CD4-positive, alpha-beta T cell treated with Interferon gamma for 1 hour (primary cell): ENCODE results near the gene PHOSPHO1.
"Not testable (repeated sequence)": the region's sequence is repeated elsewhere in the genome, so short reads cannot be mapped to it uniquely, and the experiment has no call there.

ENCODE experiments used
- DNase-seq: peaks from one replicate; pipeline ENCODE4 v3.0.0-alpha.2; 2020

PHOSPHO1 gene

GRCh38 chr17:49191409-49191916 is 39.1 kb downstream of the PHOSPHO1 start:
- DNase-seq = no peak

DNA sequence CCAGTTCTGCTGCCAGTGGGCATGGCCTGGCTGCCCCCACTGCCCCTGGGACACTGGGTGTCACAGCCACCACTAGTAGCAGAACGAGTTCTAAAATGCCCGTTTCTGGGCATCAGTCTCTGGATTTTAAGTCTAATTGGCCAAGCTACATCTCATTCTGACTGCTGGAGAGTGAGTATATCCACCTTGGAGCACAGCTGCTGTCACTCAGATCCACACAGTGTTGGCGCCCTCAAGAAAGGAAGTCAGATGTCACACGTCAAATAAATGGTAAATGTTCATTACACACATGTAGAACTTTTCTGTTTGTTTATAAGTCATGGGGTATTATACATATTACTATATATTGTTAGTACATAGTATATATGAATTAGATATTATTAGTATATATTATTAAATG is 39.7 kb downstream of the PHOSPHO1 start:
- DNase-seq = no peak

- no peak for DNase-seq
Measured at GRCh38 chr17:49187301-49187700, 43.3 kb downstream of the PHOSPHO1 start.

GRCh38 chr17:49185381-49185780 is 45.2 kb downstream of the PHOSPHO1 start:
- not testable (repeated sequence) for DNase-seq

DNA sequence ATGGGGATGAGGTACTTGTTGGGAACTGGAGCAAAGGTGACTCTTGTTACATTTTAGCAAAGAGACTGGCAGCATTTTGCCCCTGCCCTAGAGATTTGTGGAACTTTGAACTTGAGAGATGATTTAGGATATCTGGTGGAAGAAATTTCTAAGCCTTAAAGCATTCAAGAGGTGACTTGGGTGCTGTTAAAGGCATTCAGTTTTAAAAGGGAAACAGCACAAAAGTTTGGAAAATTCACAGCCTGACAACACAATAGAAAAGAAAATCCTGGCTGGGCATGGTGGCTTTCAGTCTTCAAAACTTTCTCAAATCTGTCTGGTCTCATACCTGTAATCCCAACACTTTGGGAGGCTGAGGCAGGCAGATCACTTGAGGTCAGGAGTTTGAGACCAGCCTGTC is 46.1 kb downstream of the PHOSPHO1 start:
- DNase-seq = not testable (repeated sequence)

- no peak for DNase-seq
Measured at GRCh38 chr17:49183801-49184200, 46.8 kb downstream of the PHOSPHO1 start.

DNA sequence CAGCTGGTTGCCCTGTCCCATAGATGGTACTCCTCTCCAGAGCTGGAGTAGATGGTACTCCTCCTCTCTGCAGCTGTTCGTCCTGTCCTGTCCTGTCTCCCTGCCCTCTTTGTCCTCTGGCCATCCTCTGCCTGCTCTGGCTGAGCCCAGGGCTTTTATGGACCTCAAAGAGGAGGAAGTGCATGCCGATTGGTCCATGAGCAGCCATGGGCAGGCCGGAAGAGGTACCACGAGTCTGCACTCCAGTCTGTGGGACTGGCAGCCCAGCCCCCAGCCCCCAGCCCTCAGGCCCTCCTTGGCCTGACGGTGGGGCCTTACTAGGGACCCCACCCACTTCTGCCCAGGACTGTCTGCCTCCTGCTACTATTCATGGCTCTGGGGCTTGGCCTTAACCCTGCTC is 47.2 kb downstream of the PHOSPHO1 start:
- DNase-seq = no peak

GRCh38 chr17:49180998-49181635 is 49.5 kb downstream of the PHOSPHO1 start:
- DNase-seq = no peak

- peak; percentile 47 for DNase-seq
Measured at GRCh38 chr17:49180303-49180702, 50.3 kb downstream of the PHOSPHO1 start.

DNA sequence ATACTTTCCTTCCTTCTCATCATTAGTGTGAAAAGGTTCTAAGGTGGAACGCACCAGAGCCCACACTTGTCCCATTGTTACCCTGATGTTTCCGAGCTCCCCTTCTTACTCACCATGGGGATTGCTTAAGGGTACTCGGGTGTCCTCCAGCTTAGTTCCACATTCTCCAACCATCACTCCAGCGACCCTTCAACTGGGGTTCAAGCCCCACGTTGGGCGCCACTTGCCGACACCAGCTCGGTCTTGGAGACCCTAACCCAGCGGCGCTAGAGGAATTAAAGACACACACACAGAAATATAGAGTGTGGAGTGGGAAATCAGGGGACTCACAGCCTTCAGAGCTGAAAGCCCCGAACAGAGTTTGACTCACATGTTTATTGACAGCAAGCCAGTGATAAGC is 54.6 kb downstream of the PHOSPHO1 start:
- not testable (repeated sequence) for DNase-seq
